Measurements from ENCODE around the gene LMTK3. TPM values are rescaled to one million over a fixed set of nuclear protein-coding genes. Genes with fewer than 3 reads are reported as not detected.
A peak's percentile ranks its signal among the peaks of the same experiment; 100 is the strongest.

LMTK3 gene
- total and polyA plus RNA-seq, 9 of the 15 experiments (the other 6 are each of a cell fraction or from before 2014, with no cell fraction given) = 0.35 to 12.3 (median 2.0) TPM; not detected in 2

- TF ChIP-seq, protein P1, sequence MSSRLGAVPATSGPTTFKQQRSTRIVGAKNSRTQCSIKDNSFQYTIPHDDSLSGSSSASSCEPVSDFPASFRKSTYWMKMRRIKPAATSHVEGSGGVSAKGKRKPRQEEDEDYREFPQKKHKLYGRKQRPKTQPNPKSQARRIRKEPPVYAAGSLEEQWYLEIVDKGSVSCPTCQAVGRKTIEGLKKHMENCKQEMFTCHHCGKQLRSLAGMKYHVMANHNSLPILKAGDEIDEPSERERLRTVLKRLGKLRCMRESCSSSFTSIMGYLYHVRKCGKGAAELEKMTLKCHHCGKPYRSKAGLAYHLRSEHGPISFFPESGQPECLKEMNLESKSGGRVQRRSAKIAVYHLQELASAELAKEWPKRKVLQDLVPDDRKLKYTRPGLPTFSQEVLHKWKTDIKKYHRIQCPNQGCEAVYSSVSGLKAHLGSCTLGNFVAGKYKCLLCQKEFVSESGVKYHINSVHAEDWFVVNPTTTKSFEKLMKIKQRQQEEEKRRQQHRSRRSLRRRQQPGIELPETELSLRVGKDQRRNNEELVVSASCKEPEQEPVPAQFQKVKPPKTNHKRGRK (tag; IDR thresholded peaks at IDR 0.05) = no peak
- TF ChIP-seq FOXA3 (CRISPR knock-in tag; conservative IDR thresholded peaks at IDR 0.05 in 1 of 2, IDR thresholded peaks at IDR 0.05 in 1 of 2) (no peak), HLTF (IDR thresholded peaks at IDR 0.05) (no peak), ZBTB8A (IDR thresholded peaks at IDR 0.05; ENCODE audit: partially characterized antibody) (no peak), ZFP36 (IDR thresholded peaks at IDR 0.05; ENCODE audit: low read depth, low read length, partially characterized antibody) (peak; percentile 88), ZNF324 (CRISPR knock-in tag; IDR thresholded peaks at IDR 0.05) (no peak), SUPT5H (IDR thresholded peaks at IDR 0.05) (no peak), SRF (CRISPR knock-in tag; IDR thresholded peaks at IDR 0.05) (no peak), PHTF2 (CRISPR knock-in tag; IDR thresholded peaks at IDR 0.05) (no peak), ZNF212 (CRISPR knock-in tag; IDR thresholded peaks at IDR 0.05) (no peak), MTA2 (IDR thresholded peaks at IDR 0.05; ENCODE audit: low read depth) (no peak), MTA1 (IDR thresholded peaks at IDR 0.05; ENCODE audit: borderline replicate concordance) (no peak), ZNF24 (IDR thresholded peaks at IDR 0.05) (no peak), RBM17 (IDR thresholded peaks at IDR 0.05; ENCODE audit: borderline replicate concordance, low read depth, low read length) (no peak), KLF13 (tag; IDR thresholded peaks at IDR 0.05; ENCODE audit: borderline replicate concordance, low read depth) (no peak), CHD4 (IDR thresholded peaks at IDR 0.05; ENCODE audit: insufficient read depth, insufficient replicate concordance, low read depth, low read length, poor library complexity, severe bottlenecking) (no peak), ZNF77 (CRISPR knock-in tag; IDR thresholded peaks at IDR 0.05) (no peak), NR3C1 (CRISPR knock-in tag; IDR thresholded peaks at IDR 0.05) (no peak), HOXB6 (CRISPR knock-in tag; IDR thresholded peaks at IDR 0.05; ENCODE audit: borderline replicate concordance) (no peak), SNRNP70 (optimal IDR thresholded peaks at IDR 0.05; ENCODE audit: low read depth, low read length) (no peak), ZNF76 (CRISPR knock-in tag; IDR thresholded peaks at IDR 0.05; ENCODE audit: borderline replicate concordance) (no peak), ZNF778 (CRISPR knock-in tag; IDR thresholded peaks at IDR 0.05) (no peak), ZC3H8 (IDR thresholded peaks at IDR 0.05) (no peak), BRCA1 (IDR thresholded peaks at IDR 0.05) (no peak), BRCA1 (CRISPR knock-in tag; IDR thresholded peaks at IDR 0.05) (no peak), NRF1 (conservative IDR thresholded peaks at IDR 0.05 in 1 of 2, IDR thresholded peaks at IDR 0.05 in 1 of 2) (peak; percentile 61 to 71), NR2C1 (IDR thresholded peaks at IDR 0.05) (no peak), NR2C1 (tag; IDR thresholded peaks at IDR 0.05) (no peak), HSF4 (CRISPR knock-in tag; IDR thresholded peaks at IDR 0.05; ENCODE audit: borderline replicate concordance) (no peak), ZNF644 (tag; IDR thresholded peaks at IDR 0.05; ENCODE audit: low read depth) (no peak), ZZZ3 (IDR thresholded peaks at IDR 0.05) (no peak), RAD51 (IDR thresholded peaks at IDR 0.05; ENCODE audit: borderline replicate concordance, low read depth) (no peak)
These were observed 21.9 kb downstream of the LMTK3 start (continued) for GRCh38 chr19:48489608-48490216.
